Measurements from ENCODE around the gene SF3B5. TPM values are rescaled to one million over a fixed set of nuclear protein-coding genes. Genes with fewer than 3 reads are reported as not detected.

The SF3B5 gene
- total RNA-seq, 1 donor from 2014 or later, result 112 TPM

DNA sequence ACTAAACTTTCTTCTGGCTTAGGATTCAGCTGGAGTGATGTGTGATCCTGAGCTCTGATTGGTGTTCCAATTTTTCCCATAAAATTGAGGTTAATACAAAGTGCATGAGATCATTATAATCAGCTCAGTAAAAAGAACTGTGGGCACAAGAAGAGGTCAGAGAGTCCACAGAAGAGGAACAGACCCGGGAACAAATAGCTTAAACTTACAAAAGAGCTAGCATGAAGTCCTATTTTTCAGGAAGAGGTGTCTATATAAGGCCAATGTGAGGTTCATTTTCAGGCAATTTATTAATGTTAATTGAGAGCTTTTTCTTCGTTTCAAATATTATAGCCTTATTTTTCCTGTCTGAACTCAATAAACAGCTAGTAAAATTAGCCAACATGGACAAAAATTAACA is 28.0 kb upstream of the SF3B5 start:
- H3K9me3 ChIP-seq, result no peaks in the 10 kb centered on the region
- H3K27ac ChIP-seq, result no peak overlapping the region
- no peaks in the 10 kb centered on the region for H3K4me1 ChIP-seq
- no peak overlapping the region for H3K4me3 ChIP-seq
- ATAC-seq, result peak in 1 of 2 donors; percentile 28
- DNase-seq, result no peak
- intact Hi-C loops (cut with DNase I), result no loop called here
- TF ChIP-seq, protein P1, sequence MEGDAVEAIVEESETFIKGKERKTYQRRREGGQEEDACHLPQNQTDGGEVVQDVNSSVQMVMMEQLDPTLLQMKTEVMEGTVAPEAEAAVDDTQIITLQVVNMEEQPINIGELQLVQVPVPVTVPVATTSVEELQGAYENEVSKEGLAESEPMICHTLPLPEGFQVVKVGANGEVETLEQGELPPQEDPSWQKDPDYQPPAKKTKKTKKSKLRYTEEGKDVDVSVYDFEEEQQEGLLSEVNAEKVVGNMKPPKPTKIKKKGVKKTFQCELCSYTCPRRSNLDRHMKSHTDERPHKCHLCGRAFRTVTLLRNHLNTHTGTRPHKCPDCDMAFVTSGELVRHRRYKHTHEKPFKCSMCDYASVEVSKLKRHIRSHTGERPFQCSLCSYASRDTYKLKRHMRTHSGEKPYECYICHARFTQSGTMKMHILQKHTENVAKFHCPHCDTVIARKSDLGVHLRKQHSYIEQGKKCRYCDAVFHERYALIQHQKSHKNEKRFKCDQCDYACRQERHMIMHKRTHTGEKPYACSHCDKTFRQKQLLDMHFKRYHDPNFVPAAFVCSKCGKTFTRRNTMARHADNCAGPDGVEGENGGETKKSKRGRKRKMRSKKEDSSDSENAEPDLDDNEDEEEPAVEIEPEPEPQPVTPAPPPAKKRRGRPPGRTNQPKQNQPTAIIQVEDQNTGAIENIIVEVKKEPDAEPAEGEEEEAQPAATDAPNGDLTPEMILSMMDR (IDR thresholded peaks at IDR 0.05), result no peak
- H3K27me3 ChIP-seq (ENCODE audit: low read depth), result no peaks in the 10 kb centered on the region
- H3K36me3 ChIP-seq, result no peaks in the 10 kb centered on the region

DNA sequence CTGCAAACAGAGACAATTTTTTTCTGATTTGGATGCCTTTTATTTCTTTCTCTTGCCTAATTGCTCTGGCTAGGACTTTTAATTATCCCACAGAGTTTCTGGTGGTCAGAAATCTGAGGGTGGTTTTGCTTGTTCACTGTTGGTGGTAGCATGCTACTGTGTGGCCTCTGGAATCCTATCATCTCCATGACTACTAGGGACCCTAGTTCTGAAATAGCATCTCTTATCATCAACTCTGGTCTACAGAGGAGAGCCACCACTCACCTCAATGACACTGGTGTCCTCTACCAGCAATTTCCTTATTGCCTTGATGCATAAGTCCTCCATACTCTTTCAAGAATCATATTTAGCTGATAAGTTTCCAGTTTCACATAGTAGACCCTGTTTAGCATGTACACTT is 27.5 kb upstream of the SF3B5 start:
- intact Hi-C loops (cut with DNase I), result no loop called here
- DNase-seq (no peak), ATAC-seq (no peak)
- no peaks in the 10 kb centered on the region for H3K27me3 ChIP-seq (ENCODE audit: low read depth)
- H3K9me3 ChIP-seq, result no peaks in the 10 kb centered on the region
- H3K4me3 ChIP-seq, result no peak overlapping the region
- TF ChIP-seq, protein P1 (IDR thresholded peaks at IDR 0.05), result no peak
- no peaks in the 10 kb centered on the region for H3K4me1 ChIP-seq
- no peak overlapping the region for H3K27ac ChIP-seq
- no peaks in the 10 kb centered on the region for H3K36me3 ChIP-seq

DNA sequence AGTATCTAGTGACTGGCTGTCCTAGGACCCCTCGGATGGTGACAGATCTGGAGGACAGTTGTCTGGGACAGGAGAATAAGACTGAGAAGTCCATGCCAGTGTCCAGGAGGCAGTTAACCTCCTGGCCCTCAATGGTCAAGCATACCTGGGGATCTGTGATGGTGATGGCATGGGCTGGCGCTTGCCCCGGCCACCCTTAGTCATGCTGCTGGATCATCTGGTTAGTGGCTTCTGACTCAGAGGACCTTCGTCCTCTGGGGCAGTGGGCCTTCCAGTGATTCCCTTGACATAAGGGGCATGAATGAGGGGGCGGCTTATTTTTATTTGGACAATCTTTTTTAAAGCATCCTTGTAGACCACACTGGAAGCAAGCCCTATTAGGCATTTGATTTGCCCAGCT is 24.0 kb upstream of the SF3B5 start:
- Histone ChIP-seq H3K36me3 (no peaks in the 10 kb centered on the region), H3K4me1 (no peaks in the 10 kb centered on the region), H3K27me3 (ENCODE audit: low read depth) (no peaks in the 10 kb centered on the region), H3K9me3 (no peaks in the 10 kb centered on the region), H3K27ac (no peak overlapping the region), H3K4me3 (no peak overlapping the region)
- TF ChIP-seq, protein P1 (IDR thresholded peaks at IDR 0.05), result no peak
- ATAC-seq (no peak), DNase-seq (no peak)
- intact Hi-C loops (cut with DNase I), result no loop called here

DNA sequence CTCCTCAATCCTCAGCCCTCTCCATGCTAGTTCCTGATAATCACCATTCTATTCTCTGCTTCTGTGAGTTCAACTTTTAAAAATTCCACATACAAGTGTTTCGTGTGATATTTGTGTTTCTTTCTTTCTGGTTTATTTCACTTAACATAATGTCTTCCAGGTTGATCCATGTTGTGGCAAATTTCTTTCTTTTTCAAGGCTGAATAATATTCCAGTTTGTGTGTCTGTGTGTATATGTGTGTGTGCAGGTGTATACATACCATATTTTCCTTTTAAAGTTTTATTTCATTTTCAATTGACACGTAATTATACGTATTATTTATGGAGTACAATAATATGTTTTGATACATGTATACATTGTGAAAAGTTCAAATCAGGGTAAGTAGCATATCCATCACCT is 19.8 kb upstream of the SF3B5 start:
- Histone ChIP-seq H3K27me3 (ENCODE audit: low read depth) (no peaks in the 10 kb centered on the region), H3K36me3 (no peaks in the 10 kb centered on the region), H3K27ac (no peak overlapping the region), H3K9me3 (no peaks in the 10 kb centered on the region), H3K4me1 (peaks cover under 1% of the 10 kb centered on the region), H3K4me3 (no peak overlapping the region)
- ATAC-seq, result no peak
- TF ChIP-seq, protein P1 (IDR thresholded peaks at IDR 0.05), result no peak
- intact Hi-C loops (cut with DNase I), result no loop called here
- DNase-seq, result no peak

DNA sequence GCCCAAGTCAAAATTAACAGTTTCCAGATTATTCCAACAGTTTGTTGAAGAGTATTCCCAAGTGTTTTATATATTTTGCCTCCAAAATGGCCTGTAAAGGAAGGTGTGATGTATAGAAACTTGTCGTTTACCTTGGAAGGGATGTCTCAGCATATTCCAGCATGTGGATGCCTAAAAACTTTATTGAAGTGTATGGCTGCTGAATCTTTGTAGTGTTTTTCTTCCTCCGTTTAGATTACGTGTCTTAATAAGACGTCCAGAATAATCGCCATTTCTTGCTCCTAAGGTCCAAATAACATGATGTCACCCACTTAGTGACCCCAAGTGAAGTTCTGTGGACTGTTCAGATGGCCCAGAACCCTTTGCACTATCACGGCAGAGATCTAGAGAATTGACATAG is 18.0 kb upstream of the SF3B5 start:
- TF ChIP-seq, protein P1 (IDR thresholded peaks at IDR 0.05), result no peak
- Histone ChIP-seq H3K4me3 (no peak overlapping the region), H3K27me3 (ENCODE audit: low read depth) (no peaks in the 10 kb centered on the region), H3K36me3 (no peaks in the 10 kb centered on the region), H3K4me1 (peaks cover 3% of the 10 kb centered on the region), H3K9me3 (no peaks in the 10 kb centered on the region), H3K27ac (no peak overlapping the region)
- intact Hi-C loops (cut with DNase I), result no loop called here
- ATAC-seq, result no peak
- no peak for DNase-seq

DNA sequence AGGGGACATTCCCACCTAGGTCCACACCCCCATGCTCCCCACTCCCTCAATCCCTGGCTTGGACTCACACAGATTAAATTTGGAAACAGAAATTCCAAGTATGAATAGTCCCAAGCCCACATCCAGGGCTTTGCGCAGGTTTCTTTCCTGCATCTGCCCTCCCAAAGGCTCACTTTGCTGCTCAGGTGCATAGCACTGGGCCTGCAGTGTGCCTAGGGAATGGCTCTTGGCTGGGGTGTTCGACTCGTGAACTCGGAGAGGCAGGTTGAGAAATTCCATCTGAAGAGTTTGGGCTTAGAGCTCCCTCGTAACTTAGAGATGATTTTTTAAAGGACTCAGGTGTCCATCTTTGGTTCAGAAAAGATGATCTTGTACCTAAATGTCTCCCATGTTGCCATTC is 14.8 kb upstream of the SF3B5 start:
- intact Hi-C loops (cut with DNase I), result no loop called here
- ATAC-seq, result peak; percentile 45 to 55
- H3K4me1 ChIP-seq, result peaks cover 6% of the 10 kb centered on the region
- TF ChIP-seq, protein P1 (IDR thresholded peaks at IDR 0.05), result no peak
- H3K36me3 ChIP-seq, result no peaks in the 10 kb centered on the region
- no peak for DNase-seq
- no peak overlapping the region for H3K4me3 ChIP-seq
- no peaks in the 10 kb centered on the region for H3K27me3 ChIP-seq (ENCODE audit: low read depth)
- no peaks in the 10 kb centered on the region for H3K9me3 ChIP-seq
- H3K27ac ChIP-seq, result peak overlapping the region; percentile 72
